Right atrium auricular region (tissue), 2 donors: ENCODE data around the gene KAZN. TPM values are rescaled to one million over a fixed set of nuclear protein-coding genes. Genes with fewer than 3 reads are reported as not detected.

Source experiments
- DNase-seq: peaks from one replicate; pipeline ENCODE4 v3.0.0-alpha.2; 2019; ENCODE audit warnings: low spot score
- H3K27ac ChIP-seq, 2 donors: fragments of 200-600 bp; sonication (generic); 1 replicate in 1 of 2; 2 replicates in 1 of 2; pipeline ENCODE4 v1.5.1; 2016 to 2019
- H3K27me3 ChIP-seq, 2 donors: fragments of 200-600 bp; sonication (generic); one replicate each; pipeline versions ENCODE4 v1.5.1 to v1.6.0; 2017 to 2019
- H3K36me3 ChIP-seq: fragments of 200-600 bp; sonication (generic); one replicate; pipeline ENCODE4 v1.5.1; 2016
- H3K4me1 ChIP-seq, 2 donors: fragments of 200-600 bp; sonication (generic); one replicate each; pipeline versions ENCODE4 v1.5.1 to v1.6.0; 2017 to 2019
- H3K4me3 ChIP-seq, 2 donors: fragments of 200-600 bp; sonication (generic); 1 replicate in 1 of 2; 2 replicates in 1 of 2; pipeline ENCODE4 v1.5.1; 2017 to 2019; ENCODE audit warnings: mild to moderate bottlenecking in 1 of 2, moderate library complexity in 1 of 2
- H3K9me3 ChIP-seq, 2 donors: fragments of 200-600 bp; sonication (generic); one replicate each; pipeline ENCODE4 v1.5.1; 2019
- total RNA-seq, 2 donors: library from RNA; depleted of rRNA; stranded (reverse); fragments of >200 nt; gene quantifications; one replicate each; pipeline ENCODE4 v1.1.0, GENCODE V29; 2016
- TF ChIP-seq, protein P1 (sequence below), 2 donors: fragments of 200-600 bp; sonication (generic); IDR thresholded peaks; one replicate each; pipeline ENCODE4 v1.5.1; 2019; ENCODE audit warnings: antibody characterized with exemption in 2 of 2

KAZN gene
- total RNA-seq, 2 donors from 2014 or later, result 3.9 to 6.8 TPM

- H3K27ac ChIP-seq, result no peak overlapping the region
- TF ChIP-seq, protein P1, sequence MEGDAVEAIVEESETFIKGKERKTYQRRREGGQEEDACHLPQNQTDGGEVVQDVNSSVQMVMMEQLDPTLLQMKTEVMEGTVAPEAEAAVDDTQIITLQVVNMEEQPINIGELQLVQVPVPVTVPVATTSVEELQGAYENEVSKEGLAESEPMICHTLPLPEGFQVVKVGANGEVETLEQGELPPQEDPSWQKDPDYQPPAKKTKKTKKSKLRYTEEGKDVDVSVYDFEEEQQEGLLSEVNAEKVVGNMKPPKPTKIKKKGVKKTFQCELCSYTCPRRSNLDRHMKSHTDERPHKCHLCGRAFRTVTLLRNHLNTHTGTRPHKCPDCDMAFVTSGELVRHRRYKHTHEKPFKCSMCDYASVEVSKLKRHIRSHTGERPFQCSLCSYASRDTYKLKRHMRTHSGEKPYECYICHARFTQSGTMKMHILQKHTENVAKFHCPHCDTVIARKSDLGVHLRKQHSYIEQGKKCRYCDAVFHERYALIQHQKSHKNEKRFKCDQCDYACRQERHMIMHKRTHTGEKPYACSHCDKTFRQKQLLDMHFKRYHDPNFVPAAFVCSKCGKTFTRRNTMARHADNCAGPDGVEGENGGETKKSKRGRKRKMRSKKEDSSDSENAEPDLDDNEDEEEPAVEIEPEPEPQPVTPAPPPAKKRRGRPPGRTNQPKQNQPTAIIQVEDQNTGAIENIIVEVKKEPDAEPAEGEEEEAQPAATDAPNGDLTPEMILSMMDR (IDR thresholded peaks at IDR 0.05), result no peak
- no peak for DNase-seq
- H3K36me3 ChIP-seq, result no peaks in the 10 kb centered on the region
- H3K4me3 ChIP-seq, result no peak overlapping the region
- H3K9me3 ChIP-seq, result peaks cover 0 to 9% of the 10 kb centered on the region in 2 donors
- H3K27me3 ChIP-seq, result no peaks in the 10 kb centered on the region
- peaks cover 0 to 8% of the 10 kb centered on the region in 2 donors for H3K4me1 ChIP-seq
These were observed 24.6 kb downstream of the KAZN start for GRCh38 chr1:14623090-14623489.

- Histone ChIP-seq H3K4me3 (no peak overlapping the region), H3K36me3 (no peaks in the 10 kb centered on the region), H3K9me3 (no peaks in the 10 kb centered on the region), H3K27me3 (no peaks in the 10 kb centered on the region), H3K4me1 (peaks cover 0 to 11% of the 10 kb centered on the region in 2 donors), H3K27ac (no peak overlapping the region)
- TF ChIP-seq, protein P1 (IDR thresholded peaks at IDR 0.05), result no peak
- no peak for DNase-seq
These were observed 26.5 kb downstream of the KAZN start for GRCh38 chr1:14624941-14625340.

GRCh38 chr1:14625572-14625971 is 27.1 kb downstream of the KAZN start:
- no peak overlapping the region for H3K27ac ChIP-seq
- H3K27me3 ChIP-seq, result no peaks in the 10 kb centered on the region
- TF ChIP-seq, protein P1 (IDR thresholded peaks at IDR 0.05), result no peak
- DNase-seq, result no peak
- H3K36me3 ChIP-seq, result no peaks in the 10 kb centered on the region
- H3K4me1 ChIP-seq, result peaks cover 0 to 11% of the 10 kb centered on the region in 2 donors
- no peaks in the 10 kb centered on the region for H3K9me3 ChIP-seq
- H3K4me3 ChIP-seq, result no peak overlapping the region

DNA sequence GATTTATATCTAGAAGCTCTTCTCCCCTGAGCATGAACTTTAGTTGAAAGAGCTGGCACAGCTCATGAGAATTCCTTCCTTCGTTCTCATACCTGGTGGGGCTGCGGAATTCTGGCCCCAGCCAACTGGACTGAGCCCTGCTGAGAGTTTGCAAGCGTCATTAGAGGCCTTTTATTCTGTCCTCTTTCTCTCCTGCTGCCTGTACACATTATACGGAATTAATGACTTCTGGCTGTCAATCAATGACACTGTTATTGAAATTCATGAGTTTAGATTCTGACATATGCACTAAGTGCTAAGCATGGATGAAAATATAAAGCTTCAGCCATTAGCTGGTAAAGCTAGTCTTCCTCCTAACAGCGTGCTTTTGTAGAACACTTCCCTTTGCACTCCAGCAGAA is 27.5 kb downstream of the KAZN start:
- H3K27ac ChIP-seq, result no peak overlapping the region
- DNase-seq, result no peak
- no peak overlapping the region for H3K4me3 ChIP-seq
- no peaks in the 10 kb centered on the region for H3K27me3 ChIP-seq
- no peaks in the 10 kb centered on the region for H3K9me3 ChIP-seq
- no peaks in the 10 kb centered on the region for H3K36me3 ChIP-seq
- H3K4me1 ChIP-seq, result peaks cover 0 to 11% of the 10 kb centered on the region in 2 donors
- TF ChIP-seq, protein P1 (IDR thresholded peaks at IDR 0.05), result no peak

GRCh38 chr1:14626869-14627607 is 28.6 kb downstream of the KAZN start:
- Histone ChIP-seq H3K9me3 (no peaks in the 10 kb centered on the region), H3K27ac (no peak overlapping the region), H3K27me3 (no peaks in the 10 kb centered on the region), H3K4me1 (peaks cover 0 to 11% of the 10 kb centered on the region in 2 donors), H3K36me3 (no peaks in the 10 kb centered on the region), H3K4me3 (no peak overlapping the region)
- no peak for DNase-seq
- TF ChIP-seq, protein P1 (IDR thresholded peaks at IDR 0.05), result no peak
